Ectodermal cell (in vitro differentiated cells): ENCODE data around the gene NEB.
"Not testable (repeated sequence)": the region's sequence is repeated elsewhere in the genome, so short reads cannot be mapped to it uniquely, and the experiment has no call there.

Experiments
- H3K27ac ChIP-seq: 2 replicates; pipeline ENCODE4 v1.7.0; 2013; ENCODE audit warnings: mild to moderate bottlenecking, low read depth, low read length; ENCODE audit not compliant: insufficient read depth, poor library complexity, severe bottlenecking
- H3K27me3 ChIP-seq: 2 replicates; pipeline ENCODE4 v1.7.0; 2013; ENCODE audit warnings: mild to moderate bottlenecking, low read length; ENCODE audit not compliant: insufficient read depth, control insufficient read depth, poor library complexity, severe bottlenecking
- H3K36me3 ChIP-seq: one replicate; pipeline ENCODE4 v1.7.0; 2013; ENCODE audit warnings: low read length; ENCODE audit not compliant: control insufficient read depth, insufficient read depth
- H3K4me1 ChIP-seq: one replicate; pipeline ENCODE4 v1.7.0; 2013; ENCODE audit warnings: low read length; ENCODE audit not compliant: control insufficient read depth, insufficient read depth
- H3K4me3 ChIP-seq: 2 replicates; pipeline ENCODE4 v1.7.0; 2013; ENCODE audit warnings: low read depth, low read length, control low read depth; ENCODE audit not compliant: insufficient read depth
- H3K9me3 ChIP-seq: 2 replicates; pipeline ENCODE4 v1.7.0; 2013; ENCODE audit warnings: mild to moderate bottlenecking, low read length, moderate library complexity; ENCODE audit not compliant: control insufficient read depth
- WGBS, 2 experiments: methylation state at CpG; one replicate each; pipeline ENCODE4 v1.1.7; 2013; ENCODE audit warnings: missing lambda C conversion rate in 2 of 2; 5-methylcytosine and 5-hydroxymethylcytosine counted together

Gene NEB

DNA sequence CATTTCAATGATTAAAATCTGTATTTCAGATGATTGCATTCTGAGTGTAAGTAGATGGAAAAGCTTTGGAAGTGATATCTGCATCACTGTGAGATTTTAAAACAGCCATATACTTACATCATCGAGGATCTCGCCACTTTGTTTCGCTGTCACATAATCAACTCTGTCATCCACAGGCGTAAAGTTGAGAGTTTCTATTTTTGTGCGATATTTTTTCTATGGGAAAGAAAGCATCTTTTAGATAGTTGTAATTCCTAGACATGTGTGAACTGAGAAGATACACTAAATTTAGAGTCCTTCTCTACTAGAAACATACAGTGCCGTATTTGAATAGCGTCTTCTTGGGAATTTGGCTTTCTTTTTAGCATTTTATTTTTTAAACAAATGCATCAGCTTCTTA, 165.8 kb downstream of the NEB start:
- H3K36me3 ChIP-seq = no peaks in the 10 kb centered on the region
- 94 to 98% methylated on average over 7 of the region's 7 CpGs for WGBS, 2 experiments
- H3K9me3 ChIP-seq = no peaks in the 10 kb centered on the region
- H3K27ac ChIP-seq = no peak overlapping the region
- no peak overlapping the region for H3K4me3 ChIP-seq
- H3K27me3 ChIP-seq = no peaks in the 10 kb centered on the region
- no peaks in the 10 kb centered on the region for H3K4me1 ChIP-seq

DNA sequence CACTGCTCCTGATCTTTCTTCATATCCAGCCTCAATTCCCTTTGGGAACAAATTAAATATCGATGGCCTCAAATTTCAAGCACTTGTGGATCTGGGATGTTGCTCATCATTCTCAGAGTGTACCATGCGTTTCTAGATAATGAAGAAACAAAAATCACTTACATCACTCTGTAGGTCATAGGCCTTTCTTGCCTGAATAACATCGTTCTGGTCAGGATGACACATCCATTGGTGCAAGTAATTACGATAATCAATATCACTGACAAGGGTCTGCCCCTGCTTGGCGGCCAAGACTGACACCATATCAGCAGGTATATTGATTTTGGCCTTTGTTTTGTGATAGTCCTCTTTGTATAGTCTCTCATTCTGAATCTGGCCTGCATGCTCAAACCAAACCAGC, 167.3 kb downstream of the NEB start:
- H3K9me3 ChIP-seq = no peaks in the 10 kb centered on the region
- no peak overlapping the region for H3K4me3 ChIP-seq
- WGBS, 2 experiments = 92 to 93% methylated on average over 5 of the region's 5 CpGs
- no peaks in the 10 kb centered on the region for H3K27me3 ChIP-seq
- H3K4me1 ChIP-seq = no peaks in the 10 kb centered on the region
- H3K36me3 ChIP-seq = no peaks in the 10 kb centered on the region
- no peak overlapping the region for H3K27ac ChIP-seq

DNA sequence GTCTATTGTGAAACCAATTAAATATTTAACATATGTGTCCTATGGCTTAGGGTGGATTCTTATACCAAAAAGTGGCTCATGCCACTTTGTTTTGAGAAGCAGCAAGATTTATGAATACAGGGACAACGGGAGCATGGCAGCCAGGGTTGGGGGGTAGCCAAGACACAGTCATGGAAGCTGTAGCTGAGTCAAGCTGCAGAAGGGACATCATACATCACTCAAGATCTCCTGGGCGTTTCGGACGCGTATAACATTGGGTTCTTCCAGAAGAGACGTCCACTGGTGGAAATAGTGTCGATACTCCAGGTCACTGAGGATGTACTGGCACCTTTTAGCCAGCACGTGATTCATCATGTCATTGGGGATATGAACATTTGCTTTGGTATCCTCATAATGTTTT, 171.9 kb downstream of the NEB start:
- WGBS, 2 experiments = 92 to 96% methylated on average over 8 of the region's 8 CpGs
- Histone ChIP-seq H3K4me1 (no peaks in the 10 kb centered on the region), H3K27ac (no peak overlapping the region), H3K4me3 (no peak overlapping the region), H3K36me3 (no peaks in the 10 kb centered on the region), H3K27me3 (no peaks in the 10 kb centered on the region), H3K9me3 (no peaks in the 10 kb centered on the region)

DNA sequence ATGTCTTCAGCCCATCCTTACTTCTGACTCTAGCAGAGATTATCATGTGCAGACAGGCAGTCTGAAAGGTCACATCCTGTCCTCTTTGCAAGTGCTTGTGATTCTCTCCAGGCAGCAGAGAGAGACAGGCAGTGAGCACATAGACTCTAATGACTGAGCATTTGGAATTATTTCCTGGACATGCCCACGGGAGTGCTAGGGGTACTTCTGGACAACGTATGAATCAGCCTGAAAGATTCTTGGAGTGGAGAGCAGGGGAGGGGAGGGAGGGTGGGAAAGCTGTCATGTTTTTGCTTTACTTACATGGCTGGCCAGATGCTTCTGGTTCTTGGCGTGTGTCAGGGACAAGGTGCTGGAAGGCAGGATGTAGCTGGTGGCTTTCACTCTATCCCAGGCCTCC, 174.0 kb downstream of the NEB start:
- 82 to 87% methylated on average over 3 of the region's 3 CpGs for WGBS, 2 experiments

DNA sequence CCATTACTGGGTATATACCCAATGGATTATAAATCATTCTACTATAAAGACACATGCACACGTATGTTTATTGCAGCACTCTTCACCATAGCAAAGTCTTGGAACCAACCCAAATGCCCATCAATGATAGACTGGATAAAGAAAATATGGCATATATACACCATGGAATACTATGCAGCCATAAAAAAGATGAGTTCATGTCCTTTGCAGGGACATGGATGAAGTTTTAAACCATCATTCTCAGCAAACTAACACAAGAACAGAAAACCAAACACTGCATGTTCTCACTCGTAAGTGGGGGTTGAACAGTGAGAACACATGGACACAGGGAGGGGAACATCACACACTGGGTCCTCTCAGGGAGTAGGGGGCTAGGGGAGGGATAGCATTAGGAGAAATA, 174.8 kb downstream of the NEB start:
- not testable (repeated sequence) for H3K9me3 ChIP-seq, H3K4me1 ChIP-seq, H3K27me3 ChIP-seq, H3K4me3 ChIP-seq, H3K36me3 ChIP-seq, H3K27ac ChIP-seq
- 94 to 96% methylated on average over 2 of the region's 2 CpGs for WGBS, 2 experiments

More for the DNA sequence above, 174.0 kb downstream of the NEB start:
- Histone ChIP-seq H3K36me3 (no peaks in the 10 kb centered on the region), H3K27ac (no peak overlapping the region), H3K4me3 (no peak overlapping the region), H3K4me1 (no peaks in the 10 kb centered on the region), H3K9me3 (no peaks in the 10 kb centered on the region), H3K27me3 (no peaks in the 10 kb centered on the region)

DNA sequence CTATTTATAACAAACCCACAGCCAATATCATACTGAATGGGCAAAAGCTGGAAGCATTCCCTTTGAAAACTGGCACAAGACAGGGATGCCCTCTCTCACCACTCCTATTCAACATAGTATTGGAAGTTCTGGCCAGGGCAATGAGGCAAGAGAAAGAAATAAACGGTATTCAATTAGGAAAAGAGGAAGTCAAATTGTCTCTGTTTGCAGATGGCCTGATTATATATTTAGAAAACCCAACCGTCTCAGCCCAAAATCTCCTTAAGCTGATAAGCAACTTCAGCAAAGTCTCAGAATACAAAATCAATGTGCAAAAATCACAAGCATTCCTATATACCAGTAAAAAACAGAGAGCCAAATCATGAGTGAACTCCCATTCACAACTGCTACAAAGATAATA, 176.4 kb downstream of the NEB start:
- not testable (repeated sequence) for H3K4me3 ChIP-seq, H3K36me3 ChIP-seq, H3K4me1 ChIP-seq, H3K27ac ChIP-seq, H3K9me3 ChIP-seq, H3K27me3 ChIP-seq
- 80 to 97% methylated on average over 2 of the region's 2 CpGs for WGBS, 2 experiments

DNA sequence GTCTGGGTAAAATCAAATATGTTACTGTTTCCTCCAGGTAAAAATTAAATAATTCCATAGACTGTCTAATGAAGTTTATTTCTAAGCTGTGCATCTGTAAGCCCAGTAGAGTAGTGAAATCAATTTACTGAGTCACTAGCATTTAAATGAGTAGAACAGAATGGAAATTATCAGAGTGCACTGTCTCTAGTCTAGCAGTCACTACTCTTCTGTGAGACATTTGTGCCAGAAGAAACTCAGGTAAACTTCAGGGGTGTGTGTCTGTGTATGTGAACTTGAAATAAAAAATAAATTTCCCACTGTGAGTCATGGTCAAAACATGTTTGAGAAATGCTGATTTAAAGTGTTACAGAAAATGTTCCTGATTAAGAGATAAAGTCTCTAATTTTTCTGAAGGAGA, 178.2 kb downstream of the NEB start:
- H3K4me3 ChIP-seq = no peak overlapping the region
- no peaks in the 10 kb centered on the region for H3K27me3 ChIP-seq
- no peak overlapping the region for H3K27ac ChIP-seq
- H3K36me3 ChIP-seq = no peaks in the 10 kb centered on the region
- no peaks in the 10 kb centered on the region for H3K4me1 ChIP-seq
- no peaks in the 10 kb centered on the region for H3K9me3 ChIP-seq

DNA sequence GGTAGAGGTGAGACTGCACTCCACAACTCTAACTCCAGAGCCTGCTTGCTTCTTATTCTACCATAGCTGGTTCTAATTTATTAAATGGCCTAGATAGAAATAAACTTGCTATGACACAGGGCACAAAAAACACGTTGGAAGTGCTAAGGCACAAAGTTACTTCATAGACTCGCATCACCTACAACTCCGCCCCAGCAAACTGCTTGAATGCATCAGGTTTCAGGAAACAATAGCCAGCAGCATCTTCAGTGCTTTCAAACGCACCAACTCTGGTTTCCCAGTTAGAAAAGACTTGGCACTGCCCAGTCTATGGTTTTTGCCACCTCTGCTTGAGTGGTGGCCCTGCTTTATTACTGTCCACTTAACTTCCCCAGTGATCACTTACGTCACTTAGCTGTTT, 182.0 kb downstream of the NEB start:
- H3K27ac ChIP-seq = no peak overlapping the region
- H3K4me3 ChIP-seq = no peak overlapping the region
- no peaks in the 10 kb centered on the region for H3K27me3 ChIP-seq
- WGBS, 2 experiments = 71 to 72% methylated on average over 5 of the region's 5 CpGs
- no peaks in the 10 kb centered on the region for H3K36me3 ChIP-seq
- no peaks in the 10 kb centered on the region for H3K4me1 ChIP-seq
- H3K9me3 ChIP-seq = no peaks in the 10 kb centered on the region

DNA sequence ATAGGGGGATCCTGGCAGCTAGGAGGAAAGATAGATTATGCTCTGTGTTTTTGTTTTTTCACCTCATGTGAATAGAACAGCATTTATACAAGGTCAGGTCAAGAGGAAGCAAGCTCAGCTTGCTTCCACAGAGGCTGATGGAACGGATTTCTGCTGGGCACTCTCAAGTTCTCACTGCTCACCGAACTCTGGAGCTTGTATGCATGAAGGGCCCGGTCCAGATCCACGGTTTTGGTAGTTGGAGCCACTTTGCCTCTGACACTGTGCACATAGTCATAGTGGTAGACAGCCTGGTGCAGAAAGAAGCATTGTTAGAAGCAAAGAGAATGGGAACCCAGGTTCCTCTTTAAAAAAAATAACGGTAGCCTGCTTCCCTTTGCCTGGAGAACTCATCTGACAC, 182.7 kb downstream of the NEB start:
- no peak overlapping the region for H3K27ac ChIP-seq
- no peak overlapping the region for H3K4me3 ChIP-seq
- H3K27me3 ChIP-seq = no peaks in the 10 kb centered on the region
- H3K4me1 ChIP-seq = no peaks in the 10 kb centered on the region
- H3K9me3 ChIP-seq = no peaks in the 10 kb centered on the region
- H3K36me3 ChIP-seq = no peaks in the 10 kb centered on the region
- 93 to 95% methylated on average over 5 of the region's 5 CpGs for WGBS, 2 experiments

DNA sequence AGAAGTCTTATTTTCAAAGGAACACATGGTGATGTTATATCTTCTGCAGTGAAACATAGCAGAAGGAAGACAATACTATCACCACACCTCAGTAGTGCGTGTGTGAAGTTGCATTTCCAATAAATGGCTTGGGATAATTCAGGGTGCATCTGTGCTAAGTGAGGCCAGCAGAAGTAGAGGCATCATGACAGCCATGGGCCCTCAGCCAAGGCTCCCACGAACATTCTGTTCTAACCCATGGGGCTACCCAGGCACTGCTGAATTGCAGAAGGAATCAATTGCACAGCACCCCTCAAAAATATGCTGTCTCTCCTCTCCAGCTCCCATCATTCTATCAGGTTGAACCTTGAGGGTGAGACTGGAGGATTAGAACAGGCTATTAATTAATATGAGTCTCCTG, 185.1 kb downstream of the NEB start:
- WGBS, 2 experiments = 87 to 91% methylated on average over 2 of the region's 2 CpGs
- no peak overlapping the region for H3K4me3 ChIP-seq

DNA sequence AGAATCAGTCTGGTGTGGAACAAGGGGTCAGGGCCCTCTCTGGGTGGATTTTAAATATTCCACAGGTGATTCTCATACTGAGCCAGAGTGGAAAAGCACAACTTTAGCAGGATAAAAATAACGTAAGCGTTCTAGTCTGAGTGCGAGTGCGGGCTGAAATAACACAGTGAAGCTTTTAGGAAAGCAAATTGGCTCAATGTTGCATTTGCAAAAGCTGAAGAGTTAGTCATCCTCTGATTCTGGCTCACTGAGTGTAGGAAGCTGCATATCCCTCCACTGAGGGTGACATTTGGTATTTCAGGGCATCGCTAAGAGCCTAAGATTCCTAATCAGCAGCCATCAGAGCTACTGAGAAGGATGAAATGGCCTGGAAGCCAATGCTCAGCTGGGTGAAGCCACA, 189.8 kb downstream of the NEB start:
- WGBS, 2 experiments = 94 to 96% methylated on average over 5 of the region's 5 CpGs
- no peak overlapping the region for H3K4me3 ChIP-seq

More for the DNA sequence above, 185.1 kb downstream of the NEB start:
- Histone ChIP-seq H3K9me3 (no peaks in the 10 kb centered on the region), H3K27ac (no peak overlapping the region), H3K4me1 (peaks cover 4% of the 10 kb centered on the region), H3K36me3 (no peaks in the 10 kb centered on the region), H3K27me3 (no peaks in the 10 kb centered on the region)

More for the DNA sequence above, 189.8 kb downstream of the NEB start:
- H3K36me3 ChIP-seq = no peaks in the 10 kb centered on the region
- no peak overlapping the region for H3K27ac ChIP-seq
- no peaks in the 10 kb centered on the region for H3K9me3 ChIP-seq
- H3K4me1 ChIP-seq = peaks cover 4% of the 10 kb centered on the region
- no peaks in the 10 kb centered on the region for H3K27me3 ChIP-seq
